ENCODE measurements around the gene FBN1. TPM values are rescaled to one million over a fixed set of nuclear protein-coding genes. Genes with fewer than 3 reads are reported as not detected.

The FBN1 gene
- total RNA-seq, 1 donor: 984 TPM

GRCh38 chr15:48408327-48408726, 237.2 kb downstream of the FBN1 start:
- no peak overlapping the region for H3K4me3 ChIP-seq (ENCODE audit: low read depth, low read length)
- DNase-seq (ENCODE audit: low read depth): no peak
- no peak for TF ChIP-seq CTCF (IDR thresholded peaks at IDR 0.05; ENCODE audit: insufficient read depth, low read length)

- no peak for DNase-seq (ENCODE audit: low read depth)
- no peak overlapping the region for H3K4me3 ChIP-seq (ENCODE audit: low read depth, low read length)
- no peak for TF ChIP-seq CTCF (IDR thresholded peaks at IDR 0.05; ENCODE audit: insufficient read depth, low read length)
Observed at GRCh38 chr15:48407646-48408045, 237.9 kb downstream of the FBN1 start.

GRCh38 chr15:48406911-48407310, 238.6 kb downstream of the FBN1 start:
- no peak for DNase-seq (ENCODE audit: low read depth)
- TF ChIP-seq CTCF (IDR thresholded peaks at IDR 0.05; ENCODE audit: insufficient read depth, low read length): peak; percentile 35
- no peak overlapping the region for H3K4me3 ChIP-seq (ENCODE audit: low read depth, low read length)

GRCh38 chr15:48406266-48406891, 239.1 kb downstream of the FBN1 start:
- no peak overlapping the region for H3K4me3 ChIP-seq (ENCODE audit: low read depth, low read length)
- DNase-seq (ENCODE audit: low read depth): no peak
- no peak for TF ChIP-seq CTCF (IDR thresholded peaks at IDR 0.05; ENCODE audit: insufficient read depth, low read length)

GRCh38 chr15:48402427-48403177, 242.9 kb downstream of the FBN1 start:
- DNase-seq (ENCODE audit: low read depth): no peak
- TF ChIP-seq CTCF (IDR thresholded peaks at IDR 0.05; ENCODE audit: insufficient read depth, low read length): no peak

GRCh38 chr15:48400086-48400485, 245.4 kb downstream of the FBN1 start:
- H3K4me3 ChIP-seq (ENCODE audit: low read depth, low read length): no peak overlapping the region
- no peak for TF ChIP-seq CTCF (IDR thresholded peaks at IDR 0.05; ENCODE audit: insufficient read depth, low read length)
- DNase-seq (ENCODE audit: low read depth): peak; percentile 86

More at GRCh38 chr15:48402427-48403177, 242.9 kb downstream of the FBN1 start:
- no peak overlapping the region for H3K4me3 ChIP-seq (ENCODE audit: low read depth, low read length)

All from fibroblast of the aortic adventitia (primary cell).